ENCODE measurements around the gene TBC1D9.

The TBC1D9 gene

DNA sequence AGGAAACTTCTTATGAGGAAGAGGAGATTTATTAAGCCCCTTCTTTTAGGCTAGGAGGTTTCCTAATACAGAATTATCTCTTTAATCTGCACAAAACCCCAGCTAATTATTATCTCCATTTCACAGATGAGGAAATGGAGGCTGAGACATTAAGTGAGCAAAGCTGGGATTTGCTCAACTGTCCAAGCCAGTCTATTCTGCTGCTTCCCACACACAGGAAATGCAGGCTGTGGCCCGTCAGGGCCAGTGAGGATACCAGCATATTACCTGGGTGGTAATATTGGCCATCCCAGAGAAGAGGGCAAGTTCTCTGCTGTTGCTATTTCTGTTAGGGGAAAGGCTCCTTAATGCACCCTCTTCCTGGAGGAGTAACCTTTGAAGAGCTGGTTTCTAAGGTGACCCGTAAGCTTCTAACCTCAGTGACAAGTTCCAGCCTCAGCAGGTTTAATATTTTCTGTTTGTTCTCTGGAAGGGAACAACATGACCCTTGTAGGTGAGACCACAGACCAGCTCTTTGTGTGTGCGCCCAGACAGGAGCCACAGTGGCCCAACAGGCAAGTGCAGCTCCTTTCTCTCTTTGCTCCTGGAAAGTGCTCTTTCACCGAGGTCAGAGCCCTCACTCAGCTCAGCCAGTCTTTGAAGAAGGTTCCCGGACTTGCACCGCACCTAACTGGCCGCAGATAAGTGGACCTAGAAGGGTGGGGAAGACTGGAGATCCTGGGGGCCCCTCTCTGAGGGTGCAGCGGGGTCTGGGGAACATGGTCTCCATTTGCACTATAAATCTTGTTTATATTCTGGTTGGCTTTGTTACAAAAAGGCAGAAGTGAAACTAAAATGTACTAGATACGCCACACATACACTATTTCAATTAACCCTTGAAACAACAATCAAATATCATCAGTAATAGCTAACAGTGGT is 35.5 kb downstream of the TBC1D9 start:
- DNase-seq (ENCODE audit: low spot score), result no peak

DNA sequence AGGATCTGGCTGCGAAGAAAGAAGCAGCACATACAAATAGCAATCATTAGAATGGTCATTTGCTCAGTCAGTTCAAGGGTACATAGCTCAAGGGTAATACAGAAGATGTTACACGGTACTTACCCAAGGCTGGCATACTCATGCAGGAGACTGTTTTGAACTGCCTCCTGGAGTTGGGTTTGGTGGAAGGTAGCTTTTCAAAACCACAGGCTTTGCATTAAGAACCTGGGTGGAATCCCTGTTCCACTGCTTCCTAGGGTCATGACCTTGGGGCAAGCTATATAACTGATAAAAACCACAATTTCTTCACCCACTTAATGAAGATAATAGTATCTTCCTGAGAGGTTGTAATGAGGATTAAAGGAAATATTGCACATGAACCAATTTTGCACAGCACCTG is 36.5 kb downstream of the TBC1D9 start:
- DNase-seq (ENCODE audit: low spot score), result no peak

DNA sequence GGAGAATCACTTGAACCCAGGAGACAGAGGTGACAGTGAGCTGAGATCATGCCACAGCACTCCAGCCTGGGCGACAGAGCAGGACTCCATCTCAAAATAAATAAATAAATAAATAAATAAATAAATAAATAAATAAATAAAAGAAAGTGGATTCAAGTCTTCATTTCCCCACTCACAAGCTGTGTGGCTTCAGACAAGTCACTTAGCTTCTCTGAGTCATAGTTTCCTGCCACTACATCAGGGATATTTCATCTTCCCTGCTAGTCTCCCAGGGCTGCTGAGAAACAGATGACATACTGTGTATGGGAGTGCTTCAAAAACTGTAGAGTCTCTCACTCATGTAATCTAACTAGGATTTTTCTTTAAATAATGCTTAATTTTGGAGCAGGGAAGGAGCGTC is 37.2 kb downstream of the TBC1D9 start:
- DNase-seq (ENCODE audit: low spot score), result no peak

DNA sequence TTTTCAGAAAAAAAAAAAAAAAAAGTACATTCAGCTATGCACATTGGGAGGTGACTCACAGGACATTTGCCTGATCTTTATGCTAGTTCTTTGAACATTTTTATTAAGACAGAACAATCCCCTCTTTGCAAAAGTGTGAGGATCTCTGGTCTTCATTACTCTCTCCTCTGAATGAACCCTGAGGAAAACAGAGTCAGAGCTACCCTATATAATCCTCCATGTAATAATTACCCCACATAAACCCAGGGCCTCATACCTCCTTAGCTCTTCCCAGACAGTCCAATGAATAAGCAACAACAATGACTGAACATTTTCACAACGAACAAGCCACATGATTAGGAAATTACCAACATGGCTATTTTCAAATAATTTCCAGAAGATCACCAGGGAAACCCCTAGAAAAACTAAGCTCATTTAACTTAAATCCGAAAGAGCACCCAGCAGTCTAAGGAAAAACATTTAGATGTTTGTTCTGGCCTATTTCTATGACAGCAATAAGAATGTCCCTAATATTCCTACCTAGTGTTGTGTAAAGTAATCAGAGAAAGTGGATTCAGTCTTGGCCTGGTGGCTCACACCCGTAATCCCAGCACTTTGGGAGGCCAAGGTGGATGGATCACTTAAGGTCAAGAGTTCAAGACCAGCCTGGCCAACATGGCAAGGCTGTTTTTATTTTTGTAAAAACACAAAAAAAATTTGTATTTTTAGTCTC is 37.8 kb downstream of the TBC1D9 start:
- DNase-seq (ENCODE audit: low spot score), result no peak

DNA sequence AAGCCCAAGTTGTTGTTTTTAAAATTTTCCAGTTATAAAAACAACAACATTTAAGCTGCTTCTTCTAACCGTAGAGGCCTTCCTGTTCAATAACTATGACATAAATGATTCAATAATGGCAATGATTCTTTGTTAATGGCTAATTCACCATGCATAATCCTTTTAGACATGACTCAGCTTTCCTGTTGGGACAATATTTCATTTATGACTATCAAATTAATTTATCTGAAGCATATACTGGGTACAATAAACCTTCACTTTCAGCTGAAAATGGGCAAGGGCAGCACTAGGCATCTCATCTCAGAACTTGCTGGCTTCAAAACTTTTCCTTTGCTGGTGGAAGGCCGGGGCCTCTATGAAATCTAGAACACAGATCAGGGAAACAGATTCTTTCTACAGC is 38.9 kb downstream of the TBC1D9 start:
- DNase-seq (ENCODE audit: low spot score), result no peak

DNA sequence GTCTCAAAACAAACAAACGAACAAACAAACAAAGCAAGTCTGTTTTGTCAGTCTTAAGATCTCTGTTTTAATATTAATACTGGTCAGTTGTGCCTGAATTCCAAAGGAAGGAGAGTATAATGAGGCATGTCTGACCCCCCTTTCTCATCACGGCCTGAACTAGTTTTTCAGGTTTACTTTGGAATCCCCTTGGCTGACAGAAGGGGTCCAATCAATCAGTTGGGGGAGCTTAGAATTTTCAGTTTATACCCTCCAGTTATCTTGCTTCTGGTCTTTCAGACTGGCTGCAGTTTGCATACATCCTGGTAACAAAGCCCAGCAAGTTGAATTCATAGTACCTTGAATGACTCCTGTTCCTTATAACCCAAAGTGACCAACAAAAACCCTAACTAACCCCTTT is 41.1 kb downstream of the TBC1D9 start:
- DNase-seq (ENCODE audit: low spot score), result no peak

DNA sequence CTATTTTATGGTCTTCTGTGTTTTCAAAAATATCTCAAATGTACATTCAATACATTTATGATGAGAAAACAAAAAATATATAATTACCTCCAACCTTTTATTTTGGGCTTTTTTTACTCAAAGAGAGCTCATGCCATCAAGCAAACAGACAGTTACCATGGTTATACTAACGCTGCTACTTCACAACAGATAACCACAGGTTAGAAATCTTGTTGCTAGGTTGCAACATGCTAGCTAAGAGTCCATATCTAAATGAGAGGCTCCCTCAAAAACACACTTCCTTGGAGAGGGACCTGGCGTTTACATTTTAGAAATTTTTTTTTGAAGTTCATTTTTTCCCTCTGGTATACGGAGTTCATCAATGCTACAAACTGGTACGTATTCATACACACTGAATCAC is 44.3 kb downstream of the TBC1D9 start:
- DNase-seq (ENCODE audit: low spot score), result no peak

DNA sequence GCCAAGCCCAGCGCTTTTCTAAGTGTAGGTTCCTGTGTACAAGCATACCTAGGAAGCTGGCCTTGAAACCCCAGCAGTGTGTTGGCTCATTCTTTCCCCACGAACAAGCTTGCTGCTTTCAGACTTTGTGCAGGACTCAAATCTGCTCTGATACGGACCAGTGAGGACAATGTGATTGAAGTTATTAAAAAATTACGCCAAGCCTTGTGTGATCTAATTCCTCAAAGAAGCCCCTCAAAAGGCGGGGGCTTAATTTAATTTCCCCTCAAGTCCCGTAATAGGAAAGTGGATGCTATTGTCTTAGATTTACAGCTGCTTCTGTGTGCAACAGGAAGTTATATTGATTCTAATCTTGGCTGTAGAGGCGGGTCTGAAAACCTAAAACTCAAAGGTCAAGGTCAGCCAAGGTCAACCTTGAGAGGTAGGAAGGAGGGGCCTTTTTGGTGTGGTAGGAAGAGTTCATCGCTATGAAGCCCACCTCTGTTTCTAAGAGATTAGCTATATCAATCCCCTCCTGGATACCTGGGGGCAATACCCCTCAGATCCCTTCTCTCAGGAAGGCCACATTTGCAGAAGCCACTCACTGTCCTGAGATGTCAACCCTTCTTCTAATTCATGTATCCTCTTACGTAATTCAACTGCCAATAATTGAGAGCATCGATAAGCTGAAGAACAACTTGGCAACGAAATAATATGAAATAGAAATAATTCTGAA is 45.1 kb downstream of the TBC1D9 start:
- no peak for DNase-seq (ENCODE audit: low spot score)

DNA sequence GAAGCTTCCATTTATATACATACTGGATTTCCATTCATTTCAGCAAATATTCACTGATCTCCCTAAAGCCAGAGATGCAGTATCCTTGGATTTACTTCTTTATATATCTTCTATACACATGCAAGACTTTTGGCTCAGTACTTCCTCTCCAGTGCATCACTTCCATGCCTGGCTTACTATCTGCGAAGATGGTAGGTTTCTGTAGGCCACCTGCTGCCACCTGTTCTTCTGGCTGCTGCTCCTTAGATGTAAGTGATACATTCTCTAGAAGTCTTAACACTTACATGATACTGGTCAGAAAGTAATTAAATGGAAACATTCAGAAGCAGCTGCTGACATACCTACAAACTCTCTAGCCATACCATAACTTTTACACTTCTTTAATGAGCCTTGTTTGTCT is 48.9 kb downstream of the TBC1D9 start:
- DNase-seq (ENCODE audit: low spot score), result no peak

DNA sequence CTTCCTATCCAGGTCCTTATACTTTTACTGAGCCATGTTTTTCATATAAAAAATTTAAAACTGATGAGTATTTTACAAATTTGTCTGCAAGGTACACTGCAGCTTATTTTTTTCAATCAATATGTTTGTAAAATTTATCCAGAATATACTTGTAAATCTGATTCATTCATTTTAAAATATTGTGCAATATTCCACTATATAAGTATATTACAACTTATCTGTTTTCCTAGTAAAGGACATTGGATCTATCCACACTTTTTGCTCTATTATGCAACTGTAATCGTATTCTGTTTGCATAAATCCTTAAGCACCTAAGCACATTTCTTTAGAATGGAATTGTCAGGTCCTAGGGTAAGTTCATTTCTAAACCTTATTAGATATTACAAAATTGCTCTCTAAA is 49.5 kb downstream of the TBC1D9 start:
- no peak for DNase-seq (ENCODE audit: low spot score)

DNA sequence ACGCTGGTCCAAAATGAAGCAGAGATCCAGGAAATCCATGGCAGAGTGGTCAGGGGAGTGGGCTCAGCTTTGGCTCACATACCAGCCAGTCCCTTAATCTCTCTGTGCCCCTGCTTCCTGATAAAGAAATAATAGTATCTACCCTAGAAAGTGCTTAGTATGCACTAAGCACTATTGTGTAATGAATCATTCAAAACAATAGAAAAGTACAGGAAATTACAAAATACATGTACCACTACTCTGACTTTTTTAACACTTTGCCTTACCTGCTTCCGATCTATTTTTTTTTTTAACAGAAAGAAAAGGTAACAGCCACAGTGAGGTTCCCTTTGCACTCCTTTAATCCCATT is 49.9 kb downstream of the TBC1D9 start:
- no peak for DNase-seq (ENCODE audit: low spot score)

DNA sequence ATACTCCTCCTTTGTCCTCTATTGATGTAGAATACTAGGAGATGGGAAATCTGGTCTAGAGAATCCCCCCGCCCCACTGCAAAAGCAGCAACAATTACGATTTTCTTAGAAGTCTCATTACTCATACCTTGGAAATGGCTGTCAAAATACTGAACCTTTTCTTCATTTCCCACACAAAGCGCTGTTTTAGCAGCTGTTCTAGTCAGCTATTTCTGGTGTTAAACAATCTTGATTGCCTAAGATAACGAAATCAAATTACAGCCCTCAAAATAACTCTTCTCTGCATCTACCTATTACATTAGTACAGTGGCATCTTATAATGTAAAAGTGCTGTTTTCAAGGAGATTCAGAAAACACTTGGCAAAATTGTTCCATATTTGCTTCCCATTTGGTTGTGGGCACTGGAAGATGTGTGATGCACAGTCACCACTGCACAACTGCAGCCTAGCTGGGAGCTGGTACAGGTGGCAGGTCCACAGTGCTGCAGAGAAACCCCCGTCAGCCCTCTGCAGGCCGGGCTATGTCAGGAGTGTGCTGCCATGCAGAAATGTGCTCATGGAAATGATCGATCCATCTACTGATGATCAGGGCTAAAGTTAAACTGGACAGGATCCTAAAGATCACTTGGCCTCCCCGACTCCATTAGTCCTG is 50.4 kb downstream of the TBC1D9 start:
- no peak for DNase-seq (ENCODE audit: low spot score)

DNA sequence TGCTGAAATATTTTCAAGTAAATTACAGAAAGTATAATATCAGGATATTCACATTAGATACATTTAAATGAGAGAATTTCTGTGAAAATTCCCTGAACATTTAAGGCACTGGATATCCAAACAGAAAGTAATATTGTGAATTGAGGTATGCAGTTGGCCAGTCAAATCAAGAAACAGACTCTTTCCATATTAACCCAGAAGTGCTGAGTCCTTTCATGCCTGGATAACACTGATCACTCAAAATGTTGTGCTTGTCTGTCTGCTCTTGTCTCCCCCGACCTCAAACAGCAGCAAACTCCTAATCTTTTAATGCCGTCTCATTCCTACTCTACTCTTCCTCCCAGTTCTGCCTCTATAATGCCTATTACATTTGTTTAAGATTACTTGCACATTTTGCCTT is 51.2 kb downstream of the TBC1D9 start:
- DNase-seq (ENCODE audit: low spot score), result no peak

DNA sequence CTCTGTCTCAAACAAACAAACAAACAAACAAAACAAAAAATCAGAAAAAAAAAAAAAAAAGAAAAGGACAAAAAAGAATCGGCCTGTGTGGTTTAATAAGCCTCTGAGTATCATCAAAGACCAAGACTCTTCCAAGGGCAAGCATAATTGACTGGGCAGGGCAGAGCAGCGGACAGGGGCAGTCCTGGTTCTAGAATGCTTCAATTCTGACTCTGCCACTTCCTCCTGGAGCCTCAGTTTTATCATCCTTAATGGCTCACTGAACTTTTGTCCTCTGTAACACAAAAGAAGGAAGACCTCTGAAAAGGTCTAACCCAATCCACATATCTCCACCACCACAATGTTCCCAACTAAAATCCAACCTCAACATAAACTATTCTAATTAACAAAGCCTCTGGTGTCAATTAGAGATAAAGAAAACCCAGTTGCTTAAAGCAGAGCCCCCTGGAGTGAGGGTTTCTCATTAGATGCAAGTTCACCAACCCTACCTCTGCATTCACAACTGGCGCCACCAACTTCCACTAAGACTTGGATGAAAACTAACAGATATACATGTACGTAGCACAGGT is 51.7 kb downstream of the TBC1D9 start:
- no peak for DNase-seq (ENCODE audit: low spot score)

DNA sequence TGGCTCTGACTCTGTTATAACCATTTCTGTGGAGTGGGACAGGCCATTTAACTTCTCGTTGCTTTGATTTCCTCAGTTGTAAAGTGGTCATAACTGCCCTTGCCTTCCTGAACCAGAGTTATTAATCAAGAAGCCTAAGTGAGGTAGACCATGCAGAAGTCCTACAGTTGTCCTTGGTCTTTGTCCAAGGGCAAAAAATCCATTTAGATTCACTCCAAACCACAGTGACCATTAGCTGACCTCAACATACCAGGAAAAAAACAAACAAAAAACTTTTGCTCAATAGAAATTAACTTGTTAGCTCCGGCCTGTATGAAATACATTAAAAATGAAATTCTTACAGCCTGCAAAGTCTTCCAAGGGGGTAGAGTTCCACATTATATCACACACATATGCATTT is 52.7 kb downstream of the TBC1D9 start:
- no peak for DNase-seq (ENCODE audit: low spot score)

DNA sequence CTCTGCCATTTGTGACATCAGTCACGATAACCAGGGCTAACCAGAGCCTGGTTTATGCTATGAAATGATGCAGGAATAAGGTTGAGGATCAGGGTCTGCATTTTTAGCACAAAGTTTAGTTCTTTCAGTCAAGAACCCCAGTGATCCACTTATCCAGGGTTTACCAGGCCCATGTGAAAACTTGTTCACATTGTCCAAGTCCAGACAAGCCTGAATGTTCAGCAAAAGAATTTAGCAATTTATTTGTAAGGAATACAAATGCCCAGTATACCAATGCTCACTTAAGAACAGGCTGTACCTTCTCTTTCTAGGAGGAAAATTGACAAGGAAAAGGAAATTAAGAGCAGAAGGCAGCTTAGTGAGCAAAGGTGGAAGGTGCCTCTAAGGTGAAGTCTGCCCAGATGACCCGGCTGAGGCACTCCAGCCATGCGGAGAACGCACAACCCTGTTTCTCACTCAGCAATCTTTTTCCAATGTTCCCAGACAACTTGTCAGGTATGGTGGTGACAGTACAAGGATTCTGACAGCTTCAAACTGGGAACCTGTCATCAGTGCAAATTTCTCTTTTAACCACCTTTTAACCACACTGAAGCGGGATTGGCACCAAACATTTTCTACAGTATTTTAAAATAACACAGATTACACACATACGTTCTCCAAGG is 54.0 kb downstream of the TBC1D9 start:
- DNase-seq (ENCODE audit: low spot score), result no peak

DNA sequence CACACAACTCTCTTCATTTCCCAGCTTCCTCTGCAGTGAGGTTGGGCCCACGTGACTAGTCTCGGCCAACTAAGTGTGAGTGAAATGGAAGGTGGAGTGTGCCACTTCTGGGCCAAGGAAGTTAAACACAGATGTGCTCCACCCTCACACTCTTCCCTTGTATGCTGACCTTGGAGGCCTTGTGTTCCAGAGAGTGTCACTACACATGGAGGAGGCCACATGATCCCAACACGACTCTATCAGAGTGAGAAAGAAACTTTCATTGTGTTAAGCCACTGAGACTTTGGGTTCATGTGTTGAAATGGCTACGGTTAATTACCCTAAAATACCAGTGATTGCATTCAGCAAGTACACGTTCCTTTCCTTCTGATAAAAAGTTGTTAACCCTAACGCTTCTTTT is 55.1 kb downstream of the TBC1D9 start:
- no peak for DNase-seq (ENCODE audit: low spot score)

DNA sequence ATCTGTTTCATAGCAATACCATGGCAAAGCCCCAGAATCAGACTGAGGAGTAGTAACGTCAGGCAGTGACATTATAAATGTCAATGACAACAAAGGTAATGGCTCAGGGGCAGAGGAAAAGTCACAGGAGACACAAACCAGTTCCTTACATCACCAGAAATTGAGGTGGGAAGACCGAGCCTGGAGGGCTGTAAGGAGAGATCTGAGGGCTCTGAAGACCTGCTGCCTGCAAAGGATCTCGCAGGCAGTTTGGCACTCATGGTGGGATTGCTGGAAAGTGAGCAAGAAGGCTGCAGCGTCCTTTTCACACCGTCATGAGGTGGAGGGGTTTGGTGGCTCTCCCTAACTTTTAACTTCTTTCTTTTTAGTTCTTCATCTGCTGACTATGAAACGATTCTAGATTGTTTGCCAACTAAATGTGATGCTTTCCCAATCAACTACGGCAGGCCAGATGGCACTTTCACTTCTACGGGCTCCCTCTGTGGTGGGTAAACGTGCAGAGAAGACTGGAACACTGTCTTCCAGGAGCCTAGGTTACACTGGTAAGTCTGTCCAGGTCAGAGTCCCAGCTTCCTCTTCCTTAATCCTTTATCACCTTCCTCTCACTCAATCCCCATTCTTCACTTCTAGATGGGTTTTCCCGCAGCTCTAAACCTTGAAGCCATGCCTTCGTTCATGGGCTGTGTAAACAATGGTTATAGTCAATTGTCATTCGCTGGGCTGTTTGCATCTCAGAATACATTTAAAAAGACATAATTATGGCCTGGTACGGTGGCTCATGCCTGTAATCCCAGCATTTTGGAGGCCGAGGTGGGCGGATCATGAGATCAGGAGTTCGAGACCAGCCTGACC is 58.2 kb downstream of the TBC1D9 start:
- no peak for DNase-seq (ENCODE audit: low spot score)

DNA sequence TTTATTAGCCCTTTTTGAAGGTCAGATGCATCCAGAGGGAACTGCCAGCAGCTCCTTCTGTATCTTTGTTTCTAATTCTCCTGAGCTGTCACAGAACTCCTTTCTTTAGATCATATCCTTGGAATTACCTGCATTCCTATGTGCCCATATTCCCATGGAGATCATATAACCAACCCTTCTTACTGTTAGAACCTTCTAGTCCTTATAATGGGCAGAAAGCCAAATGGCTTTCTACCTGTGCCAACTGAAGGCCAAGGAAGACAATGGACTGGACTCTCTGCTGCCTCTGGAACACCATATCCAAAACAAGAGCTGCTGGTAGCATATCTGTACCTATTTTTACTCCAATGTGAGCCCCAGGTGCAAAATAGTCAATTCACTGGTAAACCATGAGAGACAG is 60.7 kb downstream of the TBC1D9 start:
- no peak for DNase-seq (ENCODE audit: low spot score)

DNA sequence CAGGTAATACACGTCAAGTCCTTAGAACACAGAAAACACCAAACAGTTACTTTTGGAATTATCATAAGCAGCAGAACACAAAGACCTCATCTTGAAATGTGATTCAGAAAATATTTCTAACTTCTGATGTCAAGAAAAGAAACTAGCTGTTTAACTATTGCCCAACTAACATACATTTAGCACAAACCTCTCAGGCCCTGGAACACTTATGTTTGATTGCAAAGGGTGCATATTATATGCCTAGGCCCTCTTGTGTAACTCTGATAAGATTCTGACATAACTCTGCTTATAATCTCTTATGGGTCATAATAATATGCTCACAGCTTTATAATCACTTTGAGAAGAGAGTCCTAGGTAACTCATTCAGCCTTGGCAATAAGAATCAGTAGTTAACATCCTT is 62.6 kb downstream of the TBC1D9 start:
- no peak for DNase-seq (ENCODE audit: low spot score)

DNA sequence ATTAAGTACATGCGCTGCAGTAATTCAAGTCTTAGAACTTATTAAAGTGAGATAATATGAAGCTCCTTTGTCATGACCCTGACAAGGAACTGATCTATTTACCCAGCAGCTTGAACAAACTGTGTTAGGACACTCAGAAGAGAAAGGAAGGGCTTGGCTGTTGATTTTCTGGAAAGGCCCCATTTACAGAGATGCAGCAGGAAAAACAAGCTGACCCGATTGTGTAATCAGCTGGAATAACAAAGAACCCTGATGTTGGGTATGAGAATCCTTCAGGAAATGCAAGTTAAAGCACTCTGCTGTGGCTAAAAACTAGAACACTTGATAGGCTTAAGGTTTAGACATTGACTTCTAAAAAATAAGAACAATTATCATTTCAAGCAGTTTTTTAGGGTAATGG is 64.8 kb downstream of the TBC1D9 start:
- DNase-seq (ENCODE audit: low spot score), result no peak
